Umbilical cord (tissue), 2 donors: Measurements from ENCODE around the gene MINPP1. TPM values are rescaled to one million over a fixed set of nuclear protein-coding genes. Genes with fewer than 3 reads are reported as not detected.
A peak's percentile ranks its signal among the peaks of the same experiment; 100 is the strongest.
"Not testable (repeated sequence)": the region's sequence is repeated elsewhere in the genome, so short reads cannot be mapped to it uniquely, and the experiment has no call there.

Source experiments
- DNase-seq: peaks from one replicate; pipeline ENCODE4 v3.0.0-alpha.2; 2015; ENCODE audit warnings: low spot score
- total RNA-seq: library from RNA; depleted of rRNA; stranded (reverse); fragments of >200 nt; gene quantifications from one replicate; pipeline ENCODE4 v1.2.3, GENCODE V29; 2014; ENCODE audit warnings: low replicate concordance; ENCODE audit not compliant: insufficient read depth

Gene MINPP1
- total RNA-seq, 1 donor from 2014 or later: 28.4 TPM

GRCh38 chr10:87562750-87563149, 58.1 kb downstream of the MINPP1 start:
- DNase-seq: no peak

- no peak for DNase-seq
These were observed 60.3 kb downstream of the MINPP1 start for GRCh38 chr10:87565010-87565409.

- DNase-seq: no peak
These were observed 71.2 kb downstream of the MINPP1 start for GRCh38 chr10:87575851-87576250.

- no peak for DNase-seq
These were observed 73.6 kb downstream of the MINPP1 start for GRCh38 chr10:87578160-87578841.

- no peak for DNase-seq
These were observed 74.2 kb downstream of the MINPP1 start for GRCh38 chr10:87578842-87579401.

GRCh38 chr10:87579563-87579962, 74.9 kb downstream of the MINPP1 start:
- DNase-seq: no peak

- DNase-seq: no peak
These were observed 75.3 kb downstream of the MINPP1 start for GRCh38 chr10:87580016-87580415.

GRCh38 chr10:87585565-87586514, 81.1 kb downstream of the MINPP1 start:
- DNase-seq: peak; percentile 65

- no peak for DNase-seq
These were observed 85.0 kb downstream of the MINPP1 start for GRCh38 chr10:87589645-87590051.

GRCh38 chr10:87590705-87591588, 86.3 kb downstream of the MINPP1 start:
- DNase-seq: no peak

GRCh38 chr10:87591589-87591886, 86.8 kb downstream of the MINPP1 start:
- no peak for DNase-seq

GRCh38 chr10:87592920-87593319, 88.2 kb downstream of the MINPP1 start:
- not testable (repeated sequence) for DNase-seq

GRCh38 chr10:87593702-87594101, 89.0 kb downstream of the MINPP1 start:
- no peak for DNase-seq

GRCh38 chr10:87594181-87594580, 89.5 kb downstream of the MINPP1 start:
- no peak for DNase-seq

GRCh38 chr10:87594864-87595263, 90.2 kb downstream of the MINPP1 start:
- DNase-seq: no peak

- no peak for DNase-seq
These were observed 91.7 kb downstream of the MINPP1 start for GRCh38 chr10:87596351-87596750.

GRCh38 chr10:87598700-87599099, 94.0 kb downstream of the MINPP1 start:
- no peak for DNase-seq

GRCh38 chr10:87600581-87600980, 95.9 kb downstream of the MINPP1 start:
- no peak for DNase-seq
